CD4-positive, alpha-beta T cell treated with Interleukin-15 for 4 hours (primary cell): Measurements from ENCODE around the gene ERMN.

ENCODE experiments used
- DNase-seq: peaks from one replicate; pipeline ENCODE4 v3.0.0-alpha.2; 2020; ENCODE audit warnings: low spot score

Gene ERMN

GRCh38 chr2:157329524-157329923 is 3.9 kb upstream of the ERMN start:
- no peak for DNase-seq

- DNase-seq, result peak; percentile 91
Measured at GRCh38 chr2:157327621-157328500, 2.2 kb upstream of the ERMN start.

- no peak for DNase-seq
Measured at GRCh38 chr2:157327200-157327599, 1.6 kb upstream of the ERMN start.

GRCh38 chr2:157326698-157327097 is 1.1 kb upstream of the ERMN start:
- DNase-seq, result no peak

GRCh38 chr2:157324331-157324843 is 1.2 kb downstream of the ERMN start:
- no peak for DNase-seq

- no peak for DNase-seq
Measured at GRCh38 chr2:157322432-157322831, 3.2 kb downstream of the ERMN start.

- DNase-seq, result no peak
Measured at GRCh38 chr2:157321466-157321865, 4.2 kb downstream of the ERMN start.

GRCh38 chr2:157320409-157320808 is 5.2 kb downstream of the ERMN start:
- no peak for DNase-seq

GRCh38 chr2:157319795-157320194 is 5.8 kb downstream of the ERMN start:
- no peak for DNase-seq

GRCh38 chr2:157318884-157319283 is 6.7 kb downstream of the ERMN start:
- DNase-seq, result no peak

- DNase-seq, result no peak
Measured at GRCh38 chr2:157315901-157316300, 9.7 kb downstream of the ERMN start.

GRCh38 chr2:157312866-157313486 is 12.6 kb downstream of the ERMN start:
- no peak for DNase-seq

GRCh38 chr2:157311706-157312105 is 13.9 kb downstream of the ERMN start:
- DNase-seq, result no peak

- DNase-seq, result no peak
Measured at GRCh38 chr2:157309878-157310277, 15.7 kb downstream of the ERMN start.

- peak; percentile 16 for DNase-seq
Measured at GRCh38 chr2:157307021-157307420, 18.6 kb downstream of the ERMN start.

GRCh38 chr2:157305723-157306110 is 19.9 kb downstream of the ERMN start:
- no peak for DNase-seq

- DNase-seq, result no peak
Measured at GRCh38 chr2:157304811-157305722, 20.6 kb downstream of the ERMN start.

GRCh38 chr2:157303612-157304011 is 22.0 kb downstream of the ERMN start:
- DNase-seq, result no peak

GRCh38 chr2:157302492-157303099 is 23.0 kb downstream of the ERMN start:
- DNase-seq, result peak; percentile 69

GRCh38 chr2:157301307-157301706 is 24.3 kb downstream of the ERMN start:
- no peak for DNase-seq

GRCh38 chr2:157296958-157297357 is 28.7 kb downstream of the ERMN start:
- no peak for DNase-seq

GRCh38 chr2:157296490-157296889 is 29.1 kb downstream of the ERMN start:
- DNase-seq, result no peak
